NT2/D1 (cell line): Measurements from ENCODE around the gene GRID2.

Experiments used
- DNase-seq: peaks from one replicate; pipeline ENCODE4 v3.0.0-alpha.2; 2011; ENCODE audit warnings: low read depth, low spot score
- H3K27me3 ChIP-seq: 2 replicates; pipeline ENCODE4 v1.6.0; 2011; ENCODE audit warnings: mild to moderate bottlenecking; ENCODE audit not compliant: insufficient read length, insufficient read depth
- H3K36me3 ChIP-seq: 2 replicates; pipeline ENCODE4 v1.6.1; 2011; ENCODE audit warnings: mild to moderate bottlenecking, low read length, mixed read lengths; ENCODE audit not compliant: insufficient read depth, insufficient read length
- H3K4me1 ChIP-seq: 2 replicates; pipeline ENCODE4 v1.5.1; 2011; ENCODE audit not compliant: insufficient read depth, insufficient read length
- H3K4me3 ChIP-seq: 2 replicates; pipeline ENCODE4 v1.5.1; 2011; ENCODE audit warnings: low read depth; ENCODE audit not compliant: insufficient read length
- H3K9ac ChIP-seq: 2 replicates; pipeline ENCODE4 v1.6.0; 2011; ENCODE audit warnings: low read depth; ENCODE audit not compliant: insufficient read length
- H3K9me3 ChIP-seq: 2 replicates; pipeline ENCODE4 v1.5.1; 2011; ENCODE audit warnings: mild to moderate bottlenecking, low read length; ENCODE audit not compliant: insufficient read depth
- SUZ12 ChIP-seq: IDR thresholded peaks from 2 replicates; pipeline ENCODE4 v1.6.1; 2011; ENCODE audit not compliant: insufficient read length, insufficient read depth; ENCODE audit errors: extremely low read depth
- YY1 ChIP-seq: IDR thresholded peaks from 2 replicates; pipeline ENCODE4 v1.6.1; 2011; ENCODE audit not compliant: insufficient read length, insufficient read depth
- ZNF274 ChIP-seq: IDR thresholded peaks from 2 replicates; pipeline ENCODE4 v1.6.1; 2011; ENCODE audit warnings: mild to moderate bottlenecking, low read depth, low read length

Gene GRID2

GRCh38 chr4:93437991-93438390 is 1134.2 kb downstream of the GRID2 start:
- TF ChIP-seq SUZ12 (no peak), YY1 (no peak), ZNF274 (no peak)
- Histone ChIP-seq H3K36me3 (no peaks in the 10 kb centered on the region), H3K4me1 (no peaks in the 10 kb centered on the region)

DNA sequence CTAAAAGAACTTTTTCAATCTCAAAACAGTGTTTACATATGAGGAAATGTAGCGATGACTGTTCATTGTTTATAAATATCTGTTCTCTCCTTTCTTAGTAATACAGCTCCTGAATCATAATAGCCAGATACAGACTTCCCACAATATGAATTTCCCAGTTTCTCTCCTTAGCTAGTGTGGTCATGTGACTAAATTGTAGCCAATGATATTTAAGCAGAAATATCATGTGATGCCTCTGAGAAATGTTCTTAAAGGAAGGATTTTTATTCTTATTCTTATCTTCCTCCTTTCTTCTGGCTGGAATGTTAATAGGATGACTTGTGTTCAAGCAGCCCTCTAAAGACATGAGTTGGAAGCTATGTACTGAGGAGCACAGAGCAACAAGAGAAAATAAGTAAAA is 1141.1 kb downstream of the GRID2 start:
- Histone ChIP-seq H3K27me3 (no peaks in the 10 kb centered on the region), H3K36me3 (no peaks in the 10 kb centered on the region), H3K4me1 (no peaks in the 10 kb centered on the region), H3K9me3 (no peaks in the 10 kb centered on the region), H3K4me3 (no peak overlapping the region), H3K9ac (no peak overlapping the region)
- no peak for DNase-seq
- TF ChIP-seq ZNF274: no peak
- TF ChIP-seq SUZ12: no peak
- TF ChIP-seq YY1: no peak

More at GRCh38 chr4:93437991-93438390, 1134.2 kb downstream of the GRID2 start:
- Histone ChIP-seq H3K9ac (no peak overlapping the region), H3K9me3 (no peaks in the 10 kb centered on the region), H3K27me3 (no peaks in the 10 kb centered on the region), H3K4me3 (no peak overlapping the region)
- DNase-seq: no peak

DNA sequence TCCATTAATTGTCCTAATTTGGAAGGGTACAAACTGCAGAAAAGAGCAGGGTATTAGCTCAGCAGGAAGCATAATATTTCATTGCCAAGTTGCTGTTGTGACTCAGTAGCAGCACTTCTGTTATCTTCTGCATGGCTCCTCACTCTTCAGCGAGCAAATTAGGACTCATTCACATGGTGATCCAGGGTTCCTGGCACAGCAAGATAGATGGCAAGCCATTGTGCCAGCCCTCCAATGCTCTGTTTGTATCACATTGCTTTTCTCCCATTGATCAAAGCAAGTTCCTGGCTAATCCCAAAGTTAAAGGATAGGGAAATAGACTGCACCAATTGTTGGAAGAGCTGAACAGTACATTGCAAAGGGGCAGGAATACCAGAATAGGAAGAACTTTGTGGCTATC is 1142.3 kb downstream of the GRID2 start:
- H3K4me1 ChIP-seq: no peaks in the 10 kb centered on the region
- TF ChIP-seq YY1 (no peak), SUZ12 (no peak), ZNF274 (no peak)
- H3K4me3 ChIP-seq: no peak overlapping the region
- H3K36me3 ChIP-seq: no peaks in the 10 kb centered on the region
- H3K27me3 ChIP-seq: no peaks in the 10 kb centered on the region
- no peak for DNase-seq
- H3K9me3 ChIP-seq: no peaks in the 10 kb centered on the region
- H3K9ac ChIP-seq: no peak overlapping the region

DNA sequence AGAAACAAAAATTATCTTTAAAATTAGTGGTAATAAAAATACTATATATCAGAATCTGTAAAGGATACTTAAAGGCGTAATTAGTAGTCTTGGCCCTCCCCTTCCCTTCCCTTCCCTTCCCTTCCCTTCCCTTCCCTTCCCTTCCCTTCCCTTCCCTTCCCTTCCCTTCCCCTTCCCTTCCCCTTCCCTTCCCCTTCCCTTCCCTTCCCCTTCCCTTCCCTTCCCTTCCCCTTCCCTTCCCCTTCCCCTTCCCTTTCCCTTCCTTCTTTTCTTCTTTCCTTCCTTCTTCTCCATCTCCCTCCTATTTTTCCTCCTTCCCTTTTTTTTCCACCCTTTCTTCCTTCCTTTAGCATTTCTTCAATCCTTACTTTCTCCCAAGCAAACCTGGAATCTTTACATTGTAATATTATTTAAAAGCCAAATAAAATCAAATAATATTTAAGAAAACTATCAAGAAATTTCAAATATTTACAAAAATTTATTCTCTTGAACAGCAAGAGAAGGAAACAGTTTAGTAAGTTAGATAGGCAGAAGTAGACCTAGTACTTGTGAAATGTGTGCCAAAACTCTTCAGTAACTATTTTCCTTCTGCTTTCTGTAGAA is 1145.0 kb downstream of the GRID2 start:
- Histone ChIP-seq H3K4me3 (no peak overlapping the region), H3K9me3 (no peaks in the 10 kb centered on the region), H3K36me3 (no peaks in the 10 kb centered on the region), H3K9ac (no peak overlapping the region), H3K4me1 (no peaks in the 10 kb centered on the region), H3K27me3 (no peaks in the 10 kb centered on the region)
- no peak for DNase-seq
- TF ChIP-seq YY1: no peak
- no peak for TF ChIP-seq SUZ12
- TF ChIP-seq ZNF274: no peak

DNA sequence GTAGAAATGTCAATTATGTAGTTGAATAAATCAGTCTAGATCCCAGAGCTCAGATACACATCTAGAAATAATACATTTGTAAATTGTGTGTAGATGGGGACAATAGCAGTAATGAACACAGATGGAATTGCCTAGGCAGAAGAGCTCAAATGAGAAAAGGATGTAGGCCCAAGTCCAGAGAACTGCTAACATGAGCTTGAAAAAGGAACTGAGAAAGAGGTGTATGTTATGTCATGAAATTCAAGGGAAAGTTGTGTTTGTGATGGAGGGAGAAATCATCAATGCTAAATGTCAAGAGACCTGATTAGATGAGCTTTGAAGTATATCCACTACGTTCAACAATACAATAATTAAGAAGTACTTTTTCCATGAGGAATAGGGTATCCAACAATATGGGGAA is 1148.2 kb downstream of the GRID2 start:
- Histone ChIP-seq H3K27me3 (no peaks in the 10 kb centered on the region), H3K4me1 (no peaks in the 10 kb centered on the region), H3K4me3 (no peak overlapping the region), H3K36me3 (no peaks in the 10 kb centered on the region), H3K9me3 (no peaks in the 10 kb centered on the region), H3K9ac (no peak overlapping the region)
- no peak for DNase-seq
- TF ChIP-seq ZNF274 (no peak), SUZ12 (no peak), YY1 (no peak)

DNA sequence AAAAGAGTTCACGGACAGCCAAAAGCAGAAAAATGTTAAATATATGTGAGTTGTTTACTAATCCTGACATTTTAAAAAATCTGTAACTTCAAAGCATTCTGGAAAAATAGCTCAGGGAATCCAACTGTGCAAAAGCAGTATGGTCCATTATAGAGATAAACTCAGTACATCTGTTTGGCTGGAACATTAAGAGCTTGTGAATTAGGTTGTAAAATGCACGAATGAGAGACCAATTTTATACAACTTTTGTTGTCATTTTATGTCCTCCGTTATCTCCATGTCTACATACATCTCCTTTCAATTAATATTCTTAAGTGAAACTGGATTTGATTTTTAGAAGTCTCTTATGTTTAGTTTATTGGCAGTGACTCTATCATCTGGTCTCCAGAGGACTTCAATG is 1157.8 kb downstream of the GRID2 start:
- TF ChIP-seq YY1 (no peak), ZNF274 (no peak), SUZ12 (no peak)
- Histone ChIP-seq H3K4me3 (no peak overlapping the region), H3K36me3 (no peaks in the 10 kb centered on the region), H3K9me3 (no peaks in the 10 kb centered on the region), H3K4me1 (no peaks in the 10 kb centered on the region), H3K9ac (no peak overlapping the region), H3K27me3 (no peaks in the 10 kb centered on the region)
- no peak for DNase-seq

DNA sequence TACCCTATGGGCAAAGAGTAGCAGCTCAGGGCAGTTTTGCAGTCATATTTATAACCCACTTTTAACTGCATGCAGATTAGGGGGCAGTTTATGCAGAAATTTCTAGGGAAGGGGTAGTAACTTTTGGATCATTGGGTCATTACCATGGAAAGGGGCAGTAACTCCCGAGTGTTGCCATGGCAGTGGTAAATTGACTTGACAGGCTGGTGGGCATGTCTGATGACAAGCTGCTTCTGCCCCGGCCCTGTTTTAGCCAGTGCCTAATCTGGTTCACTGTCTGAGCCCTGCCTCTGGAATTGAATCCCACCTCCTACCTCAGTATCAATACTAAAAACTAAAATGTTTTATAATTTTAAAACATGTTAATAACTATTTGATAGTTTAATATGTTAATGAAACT is 1162.7 kb downstream of the GRID2 start:
- no peak for DNase-seq
- Histone ChIP-seq H3K4me3 (no peak overlapping the region), H3K27me3 (no peaks in the 10 kb centered on the region), H3K9me3 (no peaks in the 10 kb centered on the region), H3K9ac (no peak overlapping the region), H3K36me3 (no peaks in the 10 kb centered on the region), H3K4me1 (no peaks in the 10 kb centered on the region)
- TF ChIP-seq YY1 (no peak), ZNF274 (no peak), SUZ12 (no peak)
